Fibroblast of gingiva (primary cell): ENCODE results near the gene ILDR2.
A peak's percentile ranks its signal among the peaks of the same experiment; 100 is the strongest.

ENCODE experiments used
- DNase-seq: peaks from one replicate; pipeline ENCODE4 v3.0.0-alpha.2; 2011; ENCODE audit warnings: low read depth

Gene ILDR2

GRCh38 chr1:166975361-166976129, at the start of gene ILDR2:
Gene ILDR2, minus strand, starts transcription at chr1:166975540. Its CDS starts 272 bp downstream, at chr1:166975268.
- DNase-seq, result peak; percentile 10

GRCh38 chr1:167022384-167022783, 47.0 kb upstream of the ILDR2 start:
- no peak for DNase-seq

- DNase-seq, result no peak
Observed at GRCh38 chr1:167016100-167016750, 40.9 kb upstream of the ILDR2 start.

GRCh38 chr1:167013108-167013929, 38.0 kb upstream of the ILDR2 start:
- DNase-seq, result no peak

- DNase-seq, result no peak
Observed at GRCh38 chr1:167012570-167012969, 37.2 kb upstream of the ILDR2 start.

GRCh38 chr1:167011560-167012191, 36.3 kb upstream of the ILDR2 start:
- no peak for DNase-seq

GRCh38 chr1:167003711-167004110, 28.4 kb upstream of the ILDR2 start:
- DNase-seq, result no peak

GRCh38 chr1:167002354-167002753, 27.0 kb upstream of the ILDR2 start:
- no peak for DNase-seq

- no peak for DNase-seq
Observed at GRCh38 chr1:167000546-167000945, 25.2 kb upstream of the ILDR2 start.

GRCh38 chr1:166999500-167000055, 24.2 kb upstream of the ILDR2 start:
- no peak for DNase-seq

GRCh38 chr1:166999075-166999474, 23.7 kb upstream of the ILDR2 start:
- no peak for DNase-seq

GRCh38 chr1:166988974-166989515, 13.7 kb upstream of the ILDR2 start, which contains the start of gene MAEL:
Gene MAEL, plus strand, starts transcription at chr1:166989280. Its CDS starts 73 bp downstream, at chr1:166989353.
- DNase-seq, result no peak

GRCh38 chr1:166981589-166981988, 6.2 kb upstream of the ILDR2 start:
- no peak for DNase-seq

GRCh38 chr1:166980818-166981217, 5.5 kb upstream of the ILDR2 start:
- no peak for DNase-seq

GRCh38 chr1:166980383-166980782, 5.0 kb upstream of the ILDR2 start:
- no peak for DNase-seq

- no peak for DNase-seq
Observed at GRCh38 chr1:166978821-166979220, 3.5 kb upstream of the ILDR2 start.

- no peak for DNase-seq
Observed at GRCh38 chr1:166977951-166978350, 2.6 kb upstream of the ILDR2 start.

- no peak for DNase-seq
Observed at GRCh38 chr1:166974647-166975345, 544 bp downstream of the ILDR2 start.

- DNase-seq, result no peak
Observed at GRCh38 chr1:166972826-166973225, 2.5 kb downstream of the ILDR2 start.

GRCh38 chr1:166972193-166972592, 3.1 kb downstream of the ILDR2 start:
- no peak for DNase-seq

- DNase-seq, result no peak
Observed at GRCh38 chr1:166971252-166971651, 4.1 kb downstream of the ILDR2 start.
